WERI-Rb-1 (cell line): ENCODE measurements around the gene CAMK2G.

Experiments used
- DNase-seq: peaks from one replicate; pipeline ENCODE4 v3.0.0-alpha.2; 2020
- H3K27ac ChIP-seq: fragments of 250-450 bp; sonication (Bioruptor Pico); 2 replicates; pipeline ENCODE4 v1.5.1; 2020; ENCODE audit warnings: mild to moderate bottlenecking, moderate library complexity
- H3K27me3 ChIP-seq: fragments of 250-450 bp; sonication (Bioruptor Pico); 2 replicates; pipeline ENCODE4 v1.5.1; 2021; ENCODE audit warnings: mild to moderate bottlenecking, low read depth, moderate library complexity; ENCODE audit not compliant: insufficient read depth, severe bottlenecking
- H3K36me3 ChIP-seq: fragments of 250-450 bp; sonication (Bioruptor Pico); 2 replicates; pipeline ENCODE4 v1.5.1; 2020; ENCODE audit warnings: mild to moderate bottlenecking, moderate library complexity
- H3K4me3 ChIP-seq: 2 replicates; pipeline ENCODE4 v1.5.1; 2011; ENCODE audit warnings: low read depth, mild to moderate bottlenecking, control low read depth, low read length
- H3K9me3 ChIP-seq: fragments of 250-450 bp; sonication (Bioruptor Pico); 2 replicates; pipeline ENCODE4 v1.5.1; 2021; ENCODE audit warnings: mild to moderate bottlenecking, moderate library complexity; ENCODE audit not compliant: severe bottlenecking
- CTCF ChIP-seq: IDR thresholded peaks from 2 replicates; pipeline ENCODE4 v1.5.1; 2011; ENCODE audit warnings: low read depth, mild to moderate bottlenecking, control low read depth, inconsistent platforms, low read length

CAMK2G gene

GRCh38 chr10:73780966-73781365 is 93.4 kb downstream of the CAMK2G start:
- peak overlapping the region; percentile 63 for H3K4me3 ChIP-seq
- DNase-seq, result no peak
- H3K27me3 ChIP-seq, result no peaks in the 10 kb centered on the region
- TF ChIP-seq CTCF, result no peak
- no peaks in the 10 kb centered on the region for H3K9me3 ChIP-seq
- H3K27ac ChIP-seq, result peak overlapping the region; percentile 89
- peaks cover 39% of the 10 kb centered on the region for H3K36me3 ChIP-seq

- TF ChIP-seq CTCF, result no peak
- Histone ChIP-seq H3K9me3 (no peaks in the 10 kb centered on the region), H3K36me3 (peaks cover 45% of the 10 kb centered on the region), H3K27me3 (no peaks in the 10 kb centered on the region), H3K4me3 (no peak overlapping the region), H3K27ac (no peak overlapping the region)
- DNase-seq, result no peak
Observed at GRCh38 chr10:73780301-73780700, 94.1 kb downstream of the CAMK2G start.

GRCh38 chr10:73779539-73780197 is 94.7 kb downstream of the CAMK2G start:
- H3K9me3 ChIP-seq, result no peaks in the 10 kb centered on the region
- no peak for DNase-seq
- peaks cover 51% of the 10 kb centered on the region for H3K36me3 ChIP-seq
- no peak overlapping the region for H3K27ac ChIP-seq
- no peaks in the 10 kb centered on the region for H3K27me3 ChIP-seq
- no peak overlapping the region for H3K4me3 ChIP-seq
- TF ChIP-seq CTCF, result no peak

GRCh38 chr10:73779018-73779417 is 95.3 kb downstream of the CAMK2G start:
- H3K36me3 ChIP-seq, result peaks cover 58% of the 10 kb centered on the region
- no peak overlapping the region for H3K4me3 ChIP-seq
- H3K27ac ChIP-seq, result no peak overlapping the region
- no peak for DNase-seq
- no peaks in the 10 kb centered on the region for H3K27me3 ChIP-seq
- no peaks in the 10 kb centered on the region for H3K9me3 ChIP-seq
- no peak for TF ChIP-seq CTCF

- Histone ChIP-seq H3K27ac (no peak overlapping the region), H3K4me3 (peak overlapping the region; percentile 88), H3K9me3 (no peaks in the 10 kb centered on the region), H3K27me3 (no peaks in the 10 kb centered on the region), H3K36me3 (peaks cover 68% of the 10 kb centered on the region)
- TF ChIP-seq CTCF, result no peak
- no peak for DNase-seq
Observed at GRCh38 chr10:73774637-73775036, 99.7 kb downstream of the CAMK2G start.

GRCh38 chr10:73773152-73773879 is 101.0 kb downstream of the CAMK2G start:
- H3K27ac ChIP-seq, result peak overlapping the region; percentile 94

More at GRCh38 chr10:73773152-73773879, 101.0 kb downstream of the CAMK2G start:
- Histone ChIP-seq H3K27me3 (no peaks in the 10 kb centered on the region), H3K36me3 (peaks cover 66% of the 10 kb centered on the region), H3K4me3 (peak overlapping the region; percentile 88), H3K9me3 (no peaks in the 10 kb centered on the region)
- DNase-seq, result no peak
- no peak for TF ChIP-seq CTCF
